Metanephros (tissue), 1 donor: ENCODE results near the gene RBM15. TPM values are rescaled to one million over a fixed set of nuclear protein-coding genes. Genes with fewer than 3 reads are reported as not detected.

ENCODE experiments used
- total RNA-seq: library from RNA; depleted of rRNA; stranded (reverse); fragments of >200 nt; gene quantifications from one replicate; pipeline ENCODE4 v1.2.3, GENCODE V29; 2014

RBM15 gene, protein sequence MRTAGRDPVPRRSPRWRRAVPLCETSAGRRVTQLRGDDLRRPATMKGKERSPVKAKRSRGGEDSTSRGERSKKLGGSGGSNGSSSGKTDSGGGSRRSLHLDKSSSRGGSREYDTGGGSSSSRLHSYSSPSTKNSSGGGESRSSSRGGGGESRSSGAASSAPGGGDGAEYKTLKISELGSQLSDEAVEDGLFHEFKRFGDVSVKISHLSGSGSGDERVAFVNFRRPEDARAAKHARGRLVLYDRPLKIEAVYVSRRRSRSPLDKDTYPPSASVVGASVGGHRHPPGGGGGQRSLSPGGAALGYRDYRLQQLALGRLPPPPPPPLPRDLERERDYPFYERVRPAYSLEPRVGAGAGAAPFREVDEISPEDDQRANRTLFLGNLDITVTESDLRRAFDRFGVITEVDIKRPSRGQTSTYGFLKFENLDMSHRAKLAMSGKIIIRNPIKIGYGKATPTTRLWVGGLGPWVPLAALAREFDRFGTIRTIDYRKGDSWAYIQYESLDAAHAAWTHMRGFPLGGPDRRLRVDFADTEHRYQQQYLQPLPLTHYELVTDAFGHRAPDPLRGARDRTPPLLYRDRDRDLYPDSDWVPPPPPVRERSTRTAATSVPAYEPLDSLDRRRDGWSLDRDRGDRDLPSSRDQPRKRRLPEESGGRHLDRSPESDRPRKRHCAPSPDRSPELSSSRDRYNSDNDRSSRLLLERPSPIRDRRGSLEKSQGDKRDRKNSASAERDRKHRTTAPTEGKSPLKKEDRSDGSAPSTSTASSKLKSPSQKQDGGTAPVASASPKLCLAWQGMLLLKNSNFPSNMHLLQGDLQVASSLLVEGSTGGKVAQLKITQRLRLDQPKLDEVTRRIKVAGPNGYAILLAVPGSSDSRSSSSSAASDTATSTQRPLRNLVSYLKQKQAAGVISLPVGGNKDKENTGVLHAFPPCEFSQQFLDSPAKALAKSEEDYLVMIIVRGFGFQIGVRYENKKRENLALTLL
- total RNA-seq, result 60.9 TPM

DNA sequence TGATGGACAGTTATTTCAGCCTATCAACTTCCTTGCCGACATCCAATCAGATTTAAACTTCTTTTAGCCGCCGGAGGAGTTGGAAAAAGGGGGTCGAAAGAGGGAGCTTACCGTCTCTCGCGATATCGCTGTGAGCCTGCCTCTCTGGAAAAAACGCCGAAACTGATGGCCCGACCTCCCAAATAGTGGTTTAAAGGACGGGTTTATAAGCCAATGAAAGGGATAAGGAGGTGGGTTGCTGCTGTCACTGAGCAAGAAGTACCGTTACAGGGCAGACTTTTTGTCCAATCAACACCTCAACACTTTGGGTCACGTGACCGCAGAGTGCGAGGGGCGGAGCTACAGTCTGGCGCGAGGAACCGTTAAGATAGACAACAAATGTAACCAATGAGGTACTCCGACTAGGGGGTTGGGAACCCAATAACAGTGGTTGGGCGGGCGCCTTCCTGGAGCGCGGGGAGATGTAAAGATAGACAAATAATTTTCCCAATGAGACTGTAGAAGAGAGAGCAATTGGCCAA lies at the start of gene RBM15:
RBM15 (plus strand) TSS at position 492 of the 521 bp plus-strand sequence; CDS start at position 521, 29 bp downstream.

DNA sequence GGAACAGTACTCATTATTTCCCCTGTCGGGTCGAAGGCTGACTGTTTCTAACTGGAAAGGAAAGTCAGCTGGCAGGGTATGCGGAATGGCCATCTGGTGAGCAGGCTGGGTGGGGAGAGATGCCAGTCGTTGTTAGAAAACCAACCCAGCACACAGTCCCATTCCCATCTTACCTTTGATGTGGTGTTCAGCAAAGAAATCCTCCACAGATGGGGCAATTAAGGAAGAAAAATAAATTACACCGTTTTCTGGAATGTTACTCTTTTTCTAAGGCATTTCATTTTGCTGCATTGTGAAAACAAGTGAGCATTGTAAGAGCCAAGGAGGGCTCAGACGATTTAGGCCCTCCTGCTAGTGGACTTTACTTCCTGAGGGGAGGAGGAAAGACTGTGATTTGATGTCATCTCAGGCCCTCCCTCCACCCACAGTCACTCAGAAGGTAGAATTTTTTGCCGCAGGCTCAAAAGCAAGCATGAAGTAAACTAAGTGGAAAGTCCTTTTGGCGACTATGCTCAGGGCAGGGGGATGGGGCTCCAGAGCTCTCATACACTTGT lies 51.6 kb downstream of the RBM15 start, which contains the start of gene SLC16A4:
SLC16A4 (minus strand) TSS at position 335 of the 554 bp plus-strand sequence. CDS start 1,703 bp downstream, outside the sequence.

Other genes with a start within 250 kb of the RBM15 start
- not detected for gene UBL4B, start 226.9 kb upstream of the RBM15 start, total RNA-seq
- gene SLC6A17, start 188.9 kb upstream of the RBM15 start, total RNA-seq, result 0.76 TPM
- 9.8 TPM for gene KCNC4, start 129.1 kb upstream of the RBM15 start, total RNA-seq
- gene SLC16A4, start 51.6 kb downstream of the RBM15 start, total RNA-seq, result 40.9 TPM
- 68.5 TPM for gene LAMTOR5, start 68.3 kb downstream of the RBM15 start, total RNA-seq
- gene PROK1, start 111.8 kb downstream of the RBM15 start, total RNA-seq, result not detected
- gene KCNA10, start 179.8 kb downstream of the RBM15 start, total RNA-seq, result not detected